Measurements from ENCODE around the gene METAP1D. TPM values are rescaled to one million over a fixed set of nuclear protein-coding genes. Genes with fewer than 3 reads are reported as not detected.
"Not testable (repeated sequence)": the region's sequence is repeated elsewhere in the genome, so short reads cannot be mapped to it uniquely, and the experiment has no call there.

Gene METAP1D
- total and polyA plus RNA-seq, 2 donors (not counting 3 experiments of a cell fraction or from before 2014, with no cell fraction given): 4.2 to 8.1 TPM

- Histone ChIP-seq H2AFZ (ENCODE audit: low read depth, low read length) (no peak overlapping the region), H3K9me3 (replicated peaks; ENCODE audit: control insufficient read depth, insufficient read depth, low read length) (no peaks in the 10 kb centered on the region), H3K4me1 (ENCODE audit: control insufficient read depth, extremely low read depth, insufficient read depth, low read length) (no peaks in the 10 kb centered on the region), H3K9ac (replicated peaks; ENCODE audit: extremely low read depth, insufficient read depth, low read length) (no peak overlapping the region), H3K36me3 (ENCODE audit: control insufficient read depth in 2 of 2, extremely low read depth in 1 of 2, insufficient read depth in 2 of 2, low read length in 2 of 2) (no peaks in the 10 kb centered on the region), H3K27ac (ENCODE audit: insufficient read depth, low read depth, low read length) (no peak overlapping the region), H3K79me2 (ENCODE audit: control insufficient read depth, insufficient read depth, low read length) (no peaks in the 10 kb centered on the region), H4K20me1 (replicated peaks; ENCODE audit: control insufficient read depth, extremely low read depth, insufficient read depth, low read length) (no peaks in the 10 kb centered on the region), H3K9me1 (replicated peaks; ENCODE audit: control insufficient read depth, extremely low read depth, insufficient read depth, low read length) (no peaks in the 10 kb centered on the region), H3K27me3 (ENCODE audit: control insufficient read depth in 2 of 2, insufficient read depth in 2 of 2, low read length in 2 of 2) (no peaks in the 10 kb centered on the region), H3K4me2 (ENCODE audit: insufficient read depth, low read length) (no peak overlapping the region), H3K4me3 (replicated peaks in 1 of 3; ENCODE audit: insufficient read depth in 1 of 3, low read depth in 1 of 3, low read length in 3 of 3) (no peak overlapping the region)
- DNase-seq (ENCODE audit: low read depth, low spot score) (no peak), FAIRE-seq (no peak)
- no TSS peak for BruUV-seq (replicated peaks)
- TF ChIP-seq GATA2 (IDR thresholded peaks at IDR 0.05; ENCODE audit: insufficient read depth, insufficient read length, low read depth, low read length): no peak
- TF ChIP-seq POLR2AphosphoS5 (IDR thresholded peaks at IDR 0.05; ENCODE audit: insufficient read depth, low read depth, low read length): no peak
- no peak for TF ChIP-seq FOS (IDR thresholded peaks at IDR 0.05; ENCODE audit: borderline replicate concordance, insufficient read depth, low read length)
- no peak for TF ChIP-seq MAX (IDR thresholded peaks at IDR 0.05; ENCODE audit: insufficient read depth, insufficient read length)
- ChIA-PET POLR2A (no interaction called here), CTCF (no interaction called here)
- intact Hi-C loops (cut with micrococcal nuclease): no loop called here
- dilution Hi-C loops (cut with MboI; ENCODE audit: extremely low pct_ligation_motif_present, low sequenced_read_pairs): no loop called here
These were observed 66.7 kb downstream of the METAP1D start for GRCh38 chr2:172066394-172066886.

DNA sequence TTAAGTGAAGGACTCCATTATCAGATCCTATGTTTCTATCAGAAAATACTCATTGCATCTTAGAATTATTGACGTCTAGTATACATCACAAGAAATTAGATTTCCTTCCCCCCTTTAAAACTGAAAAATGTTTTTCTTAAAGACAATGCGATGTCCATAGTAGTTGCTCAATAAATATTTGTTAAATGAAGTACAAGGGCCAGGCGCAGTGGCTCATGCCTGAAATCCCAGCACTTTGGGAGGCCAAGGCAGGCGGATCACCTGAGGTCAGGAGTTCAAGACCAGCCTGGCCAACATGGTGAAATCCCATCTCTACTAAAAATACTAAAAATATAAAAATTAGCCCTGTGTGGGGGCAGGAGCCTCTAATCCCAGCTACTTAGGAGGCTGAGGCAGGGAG is 68.2 kb downstream of the METAP1D start:
- DNase-seq (ENCODE audit: low read depth, low spot score); H3K79me2 ChIP-seq (ENCODE audit: control insufficient read depth, insufficient read depth, low read length); H3K9me3 ChIP-seq (replicated peaks; ENCODE audit: control insufficient read depth, insufficient read depth, low read length); H3K4me2 ChIP-seq (ENCODE audit: insufficient read depth, low read length); dilution Hi-C loops (cut with MboI; ENCODE audit: extremely low pct_ligation_motif_present, low sequenced_read_pairs); H3K27ac ChIP-seq (ENCODE audit: insufficient read depth, low read depth, low read length); H4K20me1 ChIP-seq (replicated peaks; ENCODE audit: control insufficient read depth, extremely low read depth, insufficient read depth, low read length); POLR2A ChIA-PET; H3K4me1 ChIP-seq (ENCODE audit: control insufficient read depth, extremely low read depth, insufficient read depth, low read length); FAIRE-seq; H3K9ac ChIP-seq (replicated peaks; ENCODE audit: extremely low read depth, insufficient read depth, low read length); H3K36me3 ChIP-seq (ENCODE audit: control insufficient read depth in 2 of 2, extremely low read depth in 1 of 2, insufficient read depth in 2 of 2, low read length in 2 of 2); H3K27me3 ChIP-seq (ENCODE audit: control insufficient read depth in 2 of 2, insufficient read depth in 2 of 2, low read length in 2 of 2); BruUV-seq (replicated peaks); intact Hi-C loops (cut with micrococcal nuclease); H3K4me3 ChIP-seq (replicated peaks in 1 of 3; ENCODE audit: insufficient read depth in 1 of 3, low read depth in 1 of 3, low read length in 3 of 3); CTCF ChIA-PET; H2AFZ ChIP-seq (ENCODE audit: low read depth, low read length); H3K9me1 ChIP-seq (replicated peaks; ENCODE audit: control insufficient read depth, extremely low read depth, insufficient read depth, low read length): not testable (repeated sequence)

Data from endothelial cell of umbilical vein (primary cell).